ENCODE measurements around the gene RADX.

DNA sequence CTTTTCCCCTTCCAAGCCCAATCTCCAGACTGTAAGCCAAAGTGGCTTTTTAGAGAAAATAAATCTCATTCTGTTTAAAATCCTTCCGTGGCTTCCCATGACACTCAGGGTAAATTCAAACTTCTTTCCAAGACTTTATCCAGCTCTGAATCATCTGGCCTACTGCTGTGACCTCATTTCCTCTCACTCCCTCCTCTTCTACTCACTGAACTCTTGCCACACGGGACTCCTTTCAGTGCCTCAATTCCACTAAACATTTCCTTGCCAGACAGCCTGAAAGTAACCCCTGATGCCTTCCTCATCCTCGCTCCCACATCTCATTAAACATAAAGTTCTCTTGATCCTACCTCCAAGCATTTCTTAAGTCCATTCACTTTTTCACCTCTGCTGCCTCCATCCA, 86.9 kb downstream of the RADX start:
- TF ChIP-seq, protein P1, sequence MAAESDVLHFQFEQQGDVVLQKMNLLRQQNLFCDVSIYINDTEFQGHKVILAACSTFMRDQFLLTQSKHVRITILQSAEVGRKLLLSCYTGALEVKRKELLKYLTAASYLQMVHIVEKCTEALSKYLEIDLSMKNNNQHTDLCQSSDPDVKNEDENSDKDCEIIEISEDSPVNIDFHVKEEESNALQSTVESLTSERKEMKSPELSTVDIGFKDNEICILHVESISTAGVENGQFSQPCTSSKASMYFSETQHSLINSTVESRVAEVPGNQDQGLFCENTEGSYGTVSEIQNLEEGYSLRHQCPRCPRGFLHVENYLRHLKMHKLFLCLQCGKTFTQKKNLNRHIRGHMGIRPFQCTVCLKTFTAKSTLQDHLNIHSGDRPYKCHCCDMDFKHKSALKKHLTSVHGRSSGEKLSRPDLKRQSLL (tag by site-specific recombination; IDR thresholded peaks at IDR 0.05): no peak
- TF ChIP-seq, protein P2, sequence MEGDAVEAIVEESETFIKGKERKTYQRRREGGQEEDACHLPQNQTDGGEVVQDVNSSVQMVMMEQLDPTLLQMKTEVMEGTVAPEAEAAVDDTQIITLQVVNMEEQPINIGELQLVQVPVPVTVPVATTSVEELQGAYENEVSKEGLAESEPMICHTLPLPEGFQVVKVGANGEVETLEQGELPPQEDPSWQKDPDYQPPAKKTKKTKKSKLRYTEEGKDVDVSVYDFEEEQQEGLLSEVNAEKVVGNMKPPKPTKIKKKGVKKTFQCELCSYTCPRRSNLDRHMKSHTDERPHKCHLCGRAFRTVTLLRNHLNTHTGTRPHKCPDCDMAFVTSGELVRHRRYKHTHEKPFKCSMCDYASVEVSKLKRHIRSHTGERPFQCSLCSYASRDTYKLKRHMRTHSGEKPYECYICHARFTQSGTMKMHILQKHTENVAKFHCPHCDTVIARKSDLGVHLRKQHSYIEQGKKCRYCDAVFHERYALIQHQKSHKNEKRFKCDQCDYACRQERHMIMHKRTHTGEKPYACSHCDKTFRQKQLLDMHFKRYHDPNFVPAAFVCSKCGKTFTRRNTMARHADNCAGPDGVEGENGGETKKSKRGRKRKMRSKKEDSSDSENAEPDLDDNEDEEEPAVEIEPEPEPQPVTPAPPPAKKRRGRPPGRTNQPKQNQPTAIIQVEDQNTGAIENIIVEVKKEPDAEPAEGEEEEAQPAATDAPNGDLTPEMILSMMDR (tag by site-specific recombination; IDR thresholded peaks at IDR 0.05): no peak
- TF ChIP-seq ZNF792 (tag by site-specific recombination; IDR thresholded peaks at IDR 0.05) (no peak), ZNF24 (tag by site-specific recombination; IDR thresholded peaks at IDR 0.05) (no peak)
